ENCODE measurements around the gene CCDC15. TPM values are rescaled to one million over a fixed set of nuclear protein-coding genes. Genes with fewer than 3 reads are reported as not detected.

The CCDC15 gene
- total RNA-seq, 1 donor from 2014 or later: 2.9 TPM

GRCh38 chr11:124923296-124923695 lies 30.7 kb upstream of the CCDC15 start:
- DNase-seq (ENCODE audit: extremely low spot score in 2 of 2): no peak
- no peaks in the 10 kb centered on the region for H3K4me1 ChIP-seq
- no peaks in the 10 kb centered on the region for H3K36me3 ChIP-seq
- no peaks in the 10 kb centered on the region for H3K9me3 ChIP-seq
- intact Hi-C loops (cut with DNase I): no loop called here
- no peak overlapping the region for H3K4me3 ChIP-seq
- H3K27me3 ChIP-seq: no peaks in the 10 kb centered on the region
- TF ChIP-seq CTCF (IDR thresholded peaks at IDR 0.05) (no peak), POLR2A (IDR thresholded peaks at IDR 0.05) (no peak), POLR2AphosphoS5 (IDR thresholded peaks at IDR 0.05; ENCODE audit: insufficient read depth in 1 of 2, low read depth in 1 of 2) (no peak)
- H3K27ac ChIP-seq: no peak overlapping the region

- no peaks in the 10 kb centered on the region for H3K36me3 ChIP-seq
- DNase-seq (ENCODE audit: extremely low spot score in 2 of 2): no peak
- TF ChIP-seq POLR2A (IDR thresholded peaks at IDR 0.05) (no peak), POLR2AphosphoS5 (IDR thresholded peaks at IDR 0.05; ENCODE audit: insufficient read depth in 1 of 2, low read depth in 1 of 2) (no peak), CTCF (IDR thresholded peaks at IDR 0.05) (no peak)
- no peaks in the 10 kb centered on the region for H3K9me3 ChIP-seq
- no peaks in the 10 kb centered on the region for H3K27me3 ChIP-seq
- intact Hi-C loops (cut with DNase I): no loop called here
- H3K4me1 ChIP-seq: no peaks in the 10 kb centered on the region
- no peak overlapping the region for H3K4me3 ChIP-seq
- H3K27ac ChIP-seq: no peak overlapping the region
Measured at GRCh38 chr11:124928942-124929665, 24.9 kb upstream of the CCDC15 start.

GRCh38 chr11:124930799-124931198 lies 23.2 kb upstream of the CCDC15 start:
- H3K27me3 ChIP-seq: no peaks in the 10 kb centered on the region
- intact Hi-C loops (cut with DNase I): no loop called here
- H3K9me3 ChIP-seq: no peaks in the 10 kb centered on the region

GRCh38 chr11:124934862-124935547 lies 19.0 kb upstream of the CCDC15 start:
- TF ChIP-seq CTCF (IDR thresholded peaks at IDR 0.05) (no peak), POLR2AphosphoS5 (IDR thresholded peaks at IDR 0.05; ENCODE audit: insufficient read depth in 1 of 2, low read depth in 1 of 2) (no peak), POLR2A (IDR thresholded peaks at IDR 0.05) (no peak)
- no peaks in the 10 kb centered on the region for H3K9me3 ChIP-seq
- H3K4me3 ChIP-seq: no peak overlapping the region
- H3K4me1 ChIP-seq: no peaks in the 10 kb centered on the region
- H3K27me3 ChIP-seq: no peaks in the 10 kb centered on the region
- H3K27ac ChIP-seq: no peak overlapping the region
- intact Hi-C loops (cut with DNase I): no loop called here
- no peaks in the 10 kb centered on the region for H3K36me3 ChIP-seq
- no peak for DNase-seq (ENCODE audit: extremely low spot score in 2 of 2)

More at GRCh38 chr11:124930799-124931198, 23.2 kb upstream of the CCDC15 start:
- H3K4me1 ChIP-seq: no peaks in the 10 kb centered on the region
- DNase-seq (ENCODE audit: extremely low spot score in 2 of 2): no peak
- no peak overlapping the region for H3K27ac ChIP-seq
- no peak for TF ChIP-seq POLR2A (IDR thresholded peaks at IDR 0.05)
- TF ChIP-seq CTCF (IDR thresholded peaks at IDR 0.05): no peak
- TF ChIP-seq POLR2AphosphoS5 (IDR thresholded peaks at IDR 0.05; ENCODE audit: insufficient read depth in 1 of 2, low read depth in 1 of 2): no peak
- no peak overlapping the region for H3K4me3 ChIP-seq
- no peaks in the 10 kb centered on the region for H3K36me3 ChIP-seq

All from vagina (tissue), 2 donors.